Endothelial cell of umbilical vein (primary cell): Measurements from ENCODE around the gene BACH2. TPM values are rescaled to one million over a fixed set of nuclear protein-coding genes. Genes with fewer than 3 reads are reported as not detected.

Experiments
- BruUV-seq: library from RNA; stranded (reverse); fragments of 400-500 nt; replicated peaks from 2 replicates; lab custom pipeline; 2021; lab: Mats Ljungman, UMichigan
- CTCF ChIA-PET: fragments of 300-600, 350-600 bp; sonication (Branson Sonifier 250); formaldehyde crosslinking; loops from one replicate; lab custom pipeline; 2021; ENCODE audit warnings: antibody characterized with exemption, inconsistent platforms; lab: Charles Lee
- POLR2A ChIA-PET: fragments of 300-600, 350-600 bp; sonication (Branson Sonifier 250); formaldehyde crosslinking; loops from one replicate; lab custom pipeline; 2021; ENCODE audit warnings: antibody characterized with exemption, inconsistent platforms; lab: Charles Lee
- DNase-seq: peaks from one replicate; pipeline ENCODE4 v3.0.0-alpha.2; 2011; ENCODE audit warnings: low read depth, low spot score
- FAIRE-seq: peaks from 2 replicates; lab custom pipeline; 2011; peaks lifted over from hg19 to GRCh38; lab: Jason Lieb, UNC
- H2AFZ ChIP-seq: 2 replicates; pipeline ENCODE4 v1.6.0; 2012; ENCODE audit warnings: low read depth, low read length, control low read depth, inconsistent platforms
- H3K27ac ChIP-seq: 2 replicates; pipeline ENCODE4 v1.5.1; 2011; ENCODE audit warnings: low read depth, mild to moderate bottlenecking, control low read depth, low read length, moderate library complexity; ENCODE audit not compliant: insufficient read depth
- H3K27me3 ChIP-seq, 2 experiments: 2 replicates each; pipeline versions ENCODE4 v1.6.0 to v1.6.1; 2011; ENCODE audit warnings: low read length in 2 of 2, mixed read lengths in 1 of 2; ENCODE audit not compliant: control insufficient read depth in 2 of 2, insufficient read depth in 2 of 2
- H3K36me3 ChIP-seq, 2 experiments: 2 replicates in 1 of 2; 3 replicates in 1 of 2; pipeline ENCODE4 v1.5.1; 2011; ENCODE audit warnings: low read length in 2 of 2, mild to moderate bottlenecking in 1 of 2, moderate library complexity in 1 of 2; ENCODE audit not compliant: control insufficient read depth in 2 of 2, insufficient read depth in 2 of 2; ENCODE audit errors: extremely low read depth in 1 of 2
- H3K4me1 ChIP-seq: 3 replicates; pipeline ENCODE4 v1.5.1; 2011; ENCODE audit warnings: mild to moderate bottlenecking, low read length; ENCODE audit not compliant: control insufficient read depth, insufficient read depth; ENCODE audit errors: extremely low read depth
- H3K4me2 ChIP-seq: 2 replicates; pipeline ENCODE4 v1.6.1; 2011; ENCODE audit warnings: low read length, control low read depth, mixed read lengths; ENCODE audit not compliant: insufficient read depth
- H3K4me3 ChIP-seq, 3 experiments: fragments of 200-600 bp in 1 of 3; sonication (generic), shearing (Covaris generic) in 1 of 3; replicated peaks in 1 of 3; 2 replicates each; pipeline ENCODE4 v1.5.1; 2011 to 2016; ENCODE audit warnings: control low read depth in 3 of 3, low read length in 3 of 3, mild to moderate bottlenecking in 2 of 3, inconsistent platforms in 1 of 3, low read depth in 1 of 3, moderate library complexity in 1 of 3; ENCODE audit not compliant: insufficient read depth in 1 of 3
- H3K79me2 ChIP-seq: 2 replicates; pipeline ENCODE4 v1.6.0; 2012; ENCODE audit warnings: low read length, inconsistent platforms; ENCODE audit not compliant: control insufficient read depth, insufficient read depth
- H3K9ac ChIP-seq: replicated peaks from 2 replicates; pipeline ENCODE3; 2011; ENCODE audit warnings: low read length, control low read depth; ENCODE audit not compliant: insufficient read depth; ENCODE audit errors: extremely low read depth
- H3K9me1 ChIP-seq: replicated peaks from 3 replicates; pipeline ENCODE4 v1.6.0; 2011; ENCODE audit warnings: mild to moderate bottlenecking, low read length; ENCODE audit not compliant: control insufficient read depth, insufficient read depth; ENCODE audit errors: extremely low read depth
- H3K9me3 ChIP-seq: replicated peaks from 2 replicates; pipeline ENCODE4 v1.5.1; 2012; ENCODE audit warnings: low read length, inconsistent platforms; ENCODE audit not compliant: control insufficient read depth, insufficient read depth
- H4K20me1 ChIP-seq: replicated peaks from 2 replicates; pipeline ENCODE3; 2011; ENCODE audit warnings: mild to moderate bottlenecking, low read length; ENCODE audit not compliant: control insufficient read depth, insufficient read depth; ENCODE audit errors: extremely low read depth
- FOS ChIP-seq: IDR thresholded peaks from 2 replicates; pipeline ENCODE4 v1.6.1; 2011; ENCODE audit warnings: mild to moderate bottlenecking, low read length, moderate library complexity, borderline replicate concordance; ENCODE audit not compliant: insufficient read depth
- GATA2 ChIP-seq: IDR thresholded peaks from 2 replicates; pipeline ENCODE4 v1.7.0; 2011; ENCODE audit warnings: low read depth, mild to moderate bottlenecking, moderate library complexity, mixed read lengths, low read length; ENCODE audit not compliant: insufficient read length, insufficient read depth
- JUN ChIP-seq: IDR thresholded peaks from 2 replicates; pipeline ENCODE4 v1.6.1; 2011; ENCODE audit warnings: borderline replicate concordance, low read depth; ENCODE audit not compliant: insufficient read length, insufficient read depth
- MYC ChIP-seq: IDR thresholded peaks from one replicate; pipeline ENCODE4 v1.6.1; 2011; ENCODE audit warnings: mild to moderate bottlenecking, low read depth, low read length
- POLR2A ChIP-seq: IDR thresholded peaks from 2 replicates; pipeline ENCODE4 v1.6.1; 2012; ENCODE audit warnings: low read depth, mild to moderate bottlenecking, control low read depth, low read length
- POLR2AphosphoS5 ChIP-seq: IDR thresholded peaks from 2 replicates; pipeline ENCODE4 v1.6.1; 2012; ENCODE audit warnings: low read depth, mild to moderate bottlenecking, control low read depth, low read length, moderate library complexity; ENCODE audit not compliant: insufficient read depth
- dilution Hi-C: fragments of 300-500 bp; cut with MboI; formaldehyde crosslinking; loops from one replicate; pipeline ENCODE4 v1.15.0; 2019; ENCODE audit warnings: low sequenced_read_pairs; ENCODE audit not compliant: extremely low pct_ligation_motif_present
- intact Hi-C: fragments of 100-400 bp; cut with micrococcal nuclease; formaldehyde crosslinking; loops from one replicate; pipeline ENCODE4 v1.10.0; 2022
- polyA plus RNA-seq, 4 experiments: library from polyadenylated mRNA; depleted of rRNA in 3 of 4; stranded (reverse) in 3 of 4; unstranded in 1 of 4; fragments of >200 nt; gene quantifications; 2 replicates each; pipeline versions ENCODE4 v1.2.1 to v1.2.3, GENCODE V29; 2011 to 2012; ENCODE audit warnings: missing spikeins in 1 of 4
- total RNA-seq: library from RNA; stranded (reverse); gene quantifications from 2 replicates; pipeline ENCODE4 v1.2.3, GENCODE V29; 2021
- TF ChIP-seq, protein P1 (sequence below), 2 donors: IDR thresholded peaks; 1 replicate in 1 of 2; 2 replicates in 1 of 2; pipeline ENCODE4 v1.5.1; 2011; ENCODE audit warnings: low read length in 2 of 2, mild to moderate bottlenecking in 2 of 2, moderate library complexity in 2 of 2, control low read depth in 1 of 2, inconsistent platforms in 1 of 2, low read depth in 1 of 2; ENCODE audit not compliant: insufficient read depth in 1 of 2; ENCODE audit errors: extremely low read depth in 1 of 2
- TF ChIP-seq, protein P2 (sequence below): IDR thresholded peaks from 2 replicates; pipeline ENCODE4 v1.6.1; 2011; ENCODE audit not compliant: insufficient read depth, insufficient read length

The BACH2 gene
- total and polyA plus RNA-seq, 2 donors (not counting 3 experiments of a cell fraction or from before 2014, with no cell fraction given): 1.7 to 5.6 TPM

DNA sequence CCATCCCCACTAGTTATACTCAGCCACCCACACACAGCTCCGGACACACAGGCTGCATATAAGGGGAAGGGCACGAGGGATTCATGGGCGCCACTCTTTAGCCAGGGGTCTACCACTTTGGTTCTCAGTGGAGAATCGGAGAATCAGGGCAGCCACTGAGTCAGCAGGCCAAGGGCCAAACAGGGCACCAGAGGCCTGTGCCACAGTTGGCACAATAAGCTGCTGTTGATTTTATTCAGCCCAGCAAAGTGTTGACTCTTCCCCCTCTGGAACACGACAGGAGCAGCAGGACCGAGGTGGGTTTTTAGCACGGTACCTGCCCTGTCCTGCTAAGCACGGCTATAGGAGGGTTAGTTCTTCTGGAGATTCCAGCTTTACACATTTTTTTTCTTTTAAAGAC, 354.0 kb downstream of the BACH2 start:
- no peaks in the 10 kb centered on the region for H3K4me1 ChIP-seq
- no peak overlapping the region for H3K9ac ChIP-seq
- no peak overlapping the region for H3K4me3 ChIP-seq
- H3K36me3 ChIP-seq: no peaks in the 10 kb centered on the region
- no peaks in the 10 kb centered on the region for H3K79me2 ChIP-seq
- TF ChIP-seq, protein P1, sequence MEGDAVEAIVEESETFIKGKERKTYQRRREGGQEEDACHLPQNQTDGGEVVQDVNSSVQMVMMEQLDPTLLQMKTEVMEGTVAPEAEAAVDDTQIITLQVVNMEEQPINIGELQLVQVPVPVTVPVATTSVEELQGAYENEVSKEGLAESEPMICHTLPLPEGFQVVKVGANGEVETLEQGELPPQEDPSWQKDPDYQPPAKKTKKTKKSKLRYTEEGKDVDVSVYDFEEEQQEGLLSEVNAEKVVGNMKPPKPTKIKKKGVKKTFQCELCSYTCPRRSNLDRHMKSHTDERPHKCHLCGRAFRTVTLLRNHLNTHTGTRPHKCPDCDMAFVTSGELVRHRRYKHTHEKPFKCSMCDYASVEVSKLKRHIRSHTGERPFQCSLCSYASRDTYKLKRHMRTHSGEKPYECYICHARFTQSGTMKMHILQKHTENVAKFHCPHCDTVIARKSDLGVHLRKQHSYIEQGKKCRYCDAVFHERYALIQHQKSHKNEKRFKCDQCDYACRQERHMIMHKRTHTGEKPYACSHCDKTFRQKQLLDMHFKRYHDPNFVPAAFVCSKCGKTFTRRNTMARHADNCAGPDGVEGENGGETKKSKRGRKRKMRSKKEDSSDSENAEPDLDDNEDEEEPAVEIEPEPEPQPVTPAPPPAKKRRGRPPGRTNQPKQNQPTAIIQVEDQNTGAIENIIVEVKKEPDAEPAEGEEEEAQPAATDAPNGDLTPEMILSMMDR (IDR thresholded peaks at IDR 0.05; ENCODE audit: extremely low read depth in 1 of 2, insufficient read depth in 1 of 2, low read depth in 1 of 2, low read length in 2 of 2): no peak
- TF ChIP-seq MYC (no peak), GATA2 (no peak), FOS (no peak), POLR2AphosphoS5 (no peak), JUN (no peak), POLR2A (no peak)
- TF ChIP-seq, protein P2, sequence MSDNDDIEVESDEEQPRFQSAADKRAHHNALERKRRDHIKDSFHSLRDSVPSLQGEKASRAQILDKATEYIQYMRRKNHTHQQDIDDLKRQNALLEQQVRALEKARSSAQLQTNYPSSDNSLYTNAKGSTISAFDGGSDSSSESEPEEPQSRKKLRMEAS: no peak
- H3K27ac ChIP-seq: no peak overlapping the region
- no peaks in the 10 kb centered on the region for H3K9me1 ChIP-seq
- no peaks in the 10 kb centered on the region for H4K20me1 ChIP-seq
- no peak overlapping the region for H2AFZ ChIP-seq
- BruUV-seq: no TSS peak
- FAIRE-seq (no peak), DNase-seq (no peak)
- intact Hi-C loops (loop anchor here (5.0 to 10.0 kb wide), 2 partner anchors 105 to 232 kb away; no protein-coding TSS in a partner anchor), dilution Hi-C loops (no loop called here)
- ChIA-PET POLR2A (no interaction called here), CTCF (interaction anchor here (0.6 to 4.8 kb wide), 8 partner anchors 10 to 535 kb away, joined by 3 to 269 read pairs (median 4); no protein-coding TSS in a partner anchor)
- H3K4me2 ChIP-seq: no peak overlapping the region
- H3K9me3 ChIP-seq: no peaks in the 10 kb centered on the region
- H3K27me3 ChIP-seq: peaks cover 0 to 10% of the 10 kb centered on the region in 2 experiments
